HepG2 (cell line): ENCODE measurements around the gene STRBP.

Experiments
- ISX ChIP-seq: sonication (generic); formaldehyde crosslinking; conservative IDR thresholded peaks from 2 replicates; pipeline ENCODE4 v1.5.0; 2020; ENCODE audit warnings: missing genetic modification reagents
- SOX13 ChIP-seq, 3 experiments: fragments of 450-650 bp in 1 of 3; sonication (generic) in 1 of 3; formaldehyde crosslinking in 1 of 3; IDR thresholded peaks in 2 of 3; conservative IDR thresholded peaks in 1 of 3; 2 replicates each; pipeline versions ENCODE4 v1.5.0 to v1.6.1; 2016 to 2020; ENCODE audit warnings: antibody characterized with exemption in 1 of 3, mild to moderate bottlenecking in 1 of 3, missing compliant biosample characterization in 1 of 3, missing genetic modification reagents in 1 of 3, moderate library complexity in 1 of 3
- ZBTB33 ChIP-seq: sonication (generic); formaldehyde crosslinking; IDR thresholded peaks from 2 replicates; pipeline ENCODE4 v1.4.0; 2020; ENCODE audit warnings: missing genetic modification reagents

GRCh38 chr9:123255718-123256117 is 12.7 kb downstream of the STRBP start:
- TF ChIP-seq SOX13 (IDR thresholded peaks at IDR 0.05) (no peak), SOX13 (CRISPR knock-in tag; conservative IDR thresholded peaks at IDR 0.05 in 1 of 2, IDR thresholded peaks at IDR 0.05 in 1 of 2) (no peak), ISX (CRISPR knock-in tag) (no peak), ZBTB33 (CRISPR knock-in tag) (no peak)
